GM23248 (cell line): ENCODE results near the gene PPM1H. TPM values are rescaled to one million over a fixed set of nuclear protein-coding genes. Genes with fewer than 3 reads are reported as not detected.

Experiments used
- DNase-seq: peaks from one replicate; pipeline ENCODE4 v3.0.0-alpha.2; 2015
- H2AFZ ChIP-seq: fragments of 200-600 bp; sonication (generic); 2 replicates; pipeline ENCODE4 v1.6.1; 2016; ENCODE audit warnings: antibody characterized with exemption
- H3F3A ChIP-seq: fragments of 200-600 bp; sonication (generic); 2 replicates; pipeline ENCODE4 v1.6.1; 2016; ENCODE audit warnings: mild to moderate bottlenecking, antibody characterized with exemption, mixed run types; ENCODE audit not compliant: insufficient read depth
- H3K27ac ChIP-seq: fragments of 200-600 bp; sonication (generic); 2 replicates; pipeline ENCODE4 v1.5.1; 2016; ENCODE audit warnings: mild to moderate bottlenecking
- H3K27me3 ChIP-seq: fragments of 200-600 bp; sonication (generic); replicated peaks from 2 replicates; pipeline ENCODE4 v1.6.1; 2016; ENCODE audit warnings: mild to moderate bottlenecking; ENCODE audit not compliant: insufficient read depth
- H3K36me3 ChIP-seq: fragments of 200-600 bp; sonication (generic); 2 replicates; pipeline ENCODE4 v1.6.1; 2016; ENCODE audit warnings: low read depth, mild to moderate bottlenecking
- H3K4me1 ChIP-seq: fragments of 200-600 bp; sonication (generic); 2 replicates; pipeline ENCODE4 v1.6.1; 2016; ENCODE audit warnings: mild to moderate bottlenecking; ENCODE audit not compliant: insufficient read depth
- H3K4me2 ChIP-seq: fragments of 200-600 bp; sonication (generic); one replicate; pipeline ENCODE4 v1.6.1; 2016; ENCODE audit warnings: mild to moderate bottlenecking; ENCODE audit not compliant: unreplicated experiment
- H3K4me3 ChIP-seq: fragments of 200-600 bp; sonication (generic); 2 replicates; pipeline ENCODE4 v1.5.1; 2016; ENCODE audit warnings: mild to moderate bottlenecking
- H3K79me2 ChIP-seq: fragments of 200-600 bp; sonication (generic); 2 replicates; pipeline ENCODE4 v1.6.1; 2016; ENCODE audit warnings: mild to moderate bottlenecking; ENCODE audit not compliant: insufficient read depth
- H3K9ac ChIP-seq: fragments of 200-600 bp; sonication (generic); 2 replicates; pipeline ENCODE4 v1.6.1; 2016; ENCODE audit warnings: mild to moderate bottlenecking
- H3K9me2 ChIP-seq: fragments of 200-600 bp; sonication (generic); 2 replicates; pipeline ENCODE4 v1.6.1; 2016; ENCODE audit warnings: mixed run types, mild to moderate bottlenecking, moderate library complexity; ENCODE audit not compliant: insufficient read depth
- H3K9me3 ChIP-seq: fragments of 200-600 bp; sonication (generic); one replicate; pipeline ENCODE4 v1.6.1; 2017; ENCODE audit warnings: low read depth
- H4K20me1 ChIP-seq: fragments of 200-600 bp; sonication (generic); 2 replicates; pipeline ENCODE4 v1.6.0; 2016; ENCODE audit not compliant: insufficient read depth
- EZH2 ChIP-seq: fragments of 200-600 bp; sonication (generic); IDR thresholded peaks from 2 replicates; pipeline ENCODE4 v1.6.1; 2018; ENCODE audit warnings: antibody characterized with exemption, mild to moderate bottlenecking; ENCODE audit not compliant: insufficient read depth, poor library complexity, severe bottlenecking
- EZH2phosphoT487 ChIP-seq: fragments of 200-600 bp; sonication (generic); IDR thresholded peaks from 2 replicates; pipeline ENCODE4 v1.6.1; 2018; ENCODE audit warnings: antibody characterized with exemption, moderate library complexity, mild to moderate bottlenecking, low read depth; ENCODE audit not compliant: insufficient read depth
- WGBS, 2 experiments: methylation state at CpG; one replicate each; pipeline ENCODE4 v1.1.6; 2015 to 2017; ENCODE audit warnings: low lambda C conversion rate in 2 of 2, low coverage in 1 of 2; ENCODE audit errors: missing lambda C conversion rate in 2 of 2; 5-methylcytosine and 5-hydroxymethylcytosine counted together
- in situ Hi-C: fragments of 300-500 bp; cut with MboI; formaldehyde crosslinking; loops from 2 replicates; pipeline ENCODE4 v1.15.0; 2020
- polyA plus RNA-seq: library from polyadenylated mRNA; unstranded; fragments of >200 nt; fragmentation: Nextera tagmentation; extraction: Ambion mirVana; gene quantifications from 2 replicates; pipeline ENCODE4 v1.2.1, GENCODE V29; 2016
- total RNA-seq: library from RNA; depleted of rRNA; stranded (reverse); fragments of >200 nt; shearing (Covaris generic); gene quantifications from 2 replicates; pipeline ENCODE4 v1.2.3, GENCODE V29; 2014

PPM1H gene
- total and polyA plus RNA-seq, 2 experiments from 2014 or later, result 0.13 to 1.2 TPM

GRCh38 chr12:62908674-62909073, 26.3 kb downstream of the PPM1H start:
- no peak for TF ChIP-seq EZH2phosphoT487
- TF ChIP-seq EZH2, result no peak
- no peak overlapping the region for H3K9ac ChIP-seq
- H3K27ac ChIP-seq, result no peak overlapping the region
- no peaks in the 10 kb centered on the region for H3K9me2 ChIP-seq
- H3K4me1 ChIP-seq, result no peaks in the 10 kb centered on the region
- H3F3A ChIP-seq, result no peaks in the 10 kb centered on the region
- no peak overlapping the region for H2AFZ ChIP-seq
- no peak overlapping the region for H3K4me3 ChIP-seq
- H4K20me1 ChIP-seq, result no peaks in the 10 kb centered on the region
- in situ Hi-C loops, result no loop called here
- no peak for DNase-seq
- H3K79me2 ChIP-seq, result no peaks in the 10 kb centered on the region
- H3K36me3 ChIP-seq, result no peaks in the 10 kb centered on the region
- H3K9me3 ChIP-seq, result no peaks in the 10 kb centered on the region
- H3K4me2 ChIP-seq, result no peak overlapping the region
- peaks cover 10% of the 10 kb centered on the region; the same call in 1 of the 2 replicates for H3K27me3 ChIP-seq
- WGBS, 2 experiments, result 21 to 26% methylated on average over 2 of the region's 2 CpGs

DNA sequence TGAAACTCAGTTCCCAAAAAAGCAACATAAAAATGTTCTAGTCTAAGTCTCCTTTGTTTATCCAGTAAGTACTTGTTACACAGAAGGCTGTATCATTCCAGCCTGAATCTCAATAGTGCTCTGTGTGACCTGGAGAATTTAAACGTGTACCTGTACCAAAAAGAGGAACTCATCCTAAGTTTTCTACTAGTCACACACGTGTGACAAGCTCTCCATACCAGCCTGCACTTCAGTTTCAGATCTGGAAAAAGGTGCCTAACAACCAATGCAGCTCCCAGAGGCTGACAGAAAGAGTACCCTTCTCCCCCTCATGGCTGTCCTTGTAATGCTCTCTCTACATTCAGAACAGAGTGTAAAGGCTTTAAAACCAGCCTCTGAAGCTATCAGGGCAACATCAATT, 27.4 kb downstream of the PPM1H start:
- in situ Hi-C loops, result no loop called here

DNA sequence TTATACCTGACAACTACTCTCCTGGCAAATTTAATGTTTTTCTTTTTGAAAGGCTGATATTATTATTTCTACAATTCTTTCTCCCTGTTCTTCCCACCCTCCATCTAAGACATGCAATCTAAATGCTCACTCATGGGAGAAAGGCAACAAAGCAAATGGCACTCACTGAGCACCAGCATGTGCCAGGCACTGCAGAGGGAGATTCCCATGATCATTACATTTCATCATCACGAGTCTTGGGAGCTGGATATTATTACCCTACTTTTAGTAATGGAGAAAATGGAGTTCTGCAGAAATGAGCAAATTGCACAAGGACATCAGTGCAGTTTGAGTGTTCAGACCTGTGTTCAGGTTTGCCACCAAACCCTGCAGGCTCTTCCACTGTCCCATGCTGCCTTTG, 27.9 kb downstream of the PPM1H start:
- H3K4me3 ChIP-seq, result no peak overlapping the region
- H3K9me3 ChIP-seq, result no peaks in the 10 kb centered on the region
- H3F3A ChIP-seq, result no peaks in the 10 kb centered on the region
- no peak overlapping the region for H3K27ac ChIP-seq
- in situ Hi-C loops, result no loop called here
- no peaks in the 10 kb centered on the region for H4K20me1 ChIP-seq
- H3K9ac ChIP-seq, result no peak overlapping the region
- H3K27me3 ChIP-seq, result peaks cover 10% of the 10 kb centered on the region; the same call in 1 of the 2 replicates
- H3K4me1 ChIP-seq, result no peaks in the 10 kb centered on the region
- no peaks in the 10 kb centered on the region for H3K36me3 ChIP-seq
- H3K79me2 ChIP-seq, result no peaks in the 10 kb centered on the region
- no peak overlapping the region for H3K4me2 ChIP-seq
- 13 to 15% methylated on average over 1 of the region's 1 CpG for WGBS, 2 experiments
- H3K9me2 ChIP-seq, result no peaks in the 10 kb centered on the region
- no peak for TF ChIP-seq EZH2
- no peak for DNase-seq
- no peak overlapping the region for H2AFZ ChIP-seq

More for the DNA sequence above, 27.4 kb downstream of the PPM1H start:
- Histone ChIP-seq H3K9ac (no peak overlapping the region), H3K36me3 (no peaks in the 10 kb centered on the region), H3K27ac (no peak overlapping the region), H3K4me1 (no peaks in the 10 kb centered on the region), H4K20me1 (no peaks in the 10 kb centered on the region), H3K4me2 (no peak overlapping the region), H3K4me3 (no peak overlapping the region), H3F3A (no peaks in the 10 kb centered on the region), H3K9me2 (no peaks in the 10 kb centered on the region), H3K27me3 (peaks cover 10% of the 10 kb centered on the region; the same call in 1 of the 2 replicates), H3K9me3 (no peaks in the 10 kb centered on the region), H3K79me2 (no peaks in the 10 kb centered on the region), H2AFZ (no peak overlapping the region)
- DNase-seq, result no peak
- TF ChIP-seq EZH2 (no peak), EZH2phosphoT487 (no peak)
- 11 to 21% methylated on average over 2 of the region's 2 CpGs for WGBS, 2 experiments

DNA sequence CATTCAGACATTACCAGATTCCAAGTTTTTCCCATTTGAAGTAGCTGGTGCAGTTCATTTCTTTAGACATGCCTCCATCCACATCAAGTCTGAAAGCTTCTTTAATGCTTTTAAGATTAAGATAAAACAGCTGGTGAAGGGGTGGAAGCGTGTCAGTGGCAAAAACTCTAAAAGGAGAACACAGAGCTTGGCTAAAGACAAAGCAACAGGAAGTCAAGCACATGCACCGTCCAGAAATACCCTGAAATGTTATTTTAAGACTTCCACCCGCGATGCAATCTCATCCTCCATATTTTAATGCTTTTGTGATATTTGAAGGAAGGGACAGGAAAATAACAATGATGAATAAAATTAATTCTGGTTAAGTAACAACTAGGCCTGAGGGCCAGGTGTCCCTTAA, 31.8 kb downstream of the PPM1H start:
- Histone ChIP-seq H3K4me2 (no peak overlapping the region), H4K20me1 (no peaks in the 10 kb centered on the region), H3K79me2 (no peaks in the 10 kb centered on the region), H3K4me1 (no peaks in the 10 kb centered on the region), H3K27ac (no peak overlapping the region), H3K4me3 (no peak overlapping the region), H3K9me3 (no peaks in the 10 kb centered on the region), H3K9ac (no peak overlapping the region), H3F3A (no peaks in the 10 kb centered on the region), H3K9me2 (no peaks in the 10 kb centered on the region), H2AFZ (no peak overlapping the region), H3K27me3 (no peaks in the 10 kb centered on the region; the same call in 1 of the 2 replicates), H3K36me3 (no peaks in the 10 kb centered on the region)
- in situ Hi-C loops, result no loop called here
- 35 to 37% methylated on average over 4 of the region's 4 CpGs for WGBS, 2 experiments
- DNase-seq, result no peak
- TF ChIP-seq EZH2phosphoT487 (no peak), EZH2 (no peak)

DNA sequence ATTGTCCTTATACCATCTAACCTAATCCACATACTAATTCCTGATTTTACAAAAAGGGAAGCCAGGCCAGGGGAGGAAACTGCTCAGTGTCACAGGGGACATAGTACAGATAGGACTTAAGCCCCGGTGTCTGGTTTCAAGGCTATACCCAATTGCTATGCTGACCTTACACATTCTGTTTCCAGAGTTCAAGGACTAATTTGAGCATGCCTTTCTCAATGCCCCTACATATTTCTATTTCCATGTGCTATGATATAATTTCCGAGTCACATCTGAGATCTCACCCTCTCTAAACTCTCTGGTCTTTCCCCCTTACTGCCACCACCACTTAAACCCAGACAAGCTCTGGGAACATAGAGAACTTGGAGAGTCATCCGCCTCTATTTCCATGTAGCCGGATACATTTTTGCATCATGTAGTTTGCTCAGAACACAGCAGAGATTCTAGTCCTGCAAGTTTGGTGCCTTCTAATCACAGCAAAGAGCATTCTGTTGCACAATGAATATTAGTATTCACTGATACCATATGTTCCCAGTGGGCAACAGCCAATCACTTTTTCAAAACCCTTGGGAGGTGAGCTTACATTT, 34.2 kb downstream of the PPM1H start:
- Histone ChIP-seq H3K4me3 (no peak overlapping the region), H4K20me1 (no peaks in the 10 kb centered on the region), H3F3A (no peaks in the 10 kb centered on the region), H2AFZ (no peak overlapping the region), H3K4me2 (no peak overlapping the region), H3K36me3 (no peaks in the 10 kb centered on the region), H3K9ac (no peak overlapping the region), H3K27ac (no peak overlapping the region), H3K79me2 (no peaks in the 10 kb centered on the region), H3K9me3 (no peaks in the 10 kb centered on the region), H3K27me3 (no peaks in the 10 kb centered on the region), H3K9me2 (no peaks in the 10 kb centered on the region), H3K4me1 (no peaks in the 10 kb centered on the region)
- in situ Hi-C loops, result no loop called here
- TF ChIP-seq EZH2phosphoT487, result no peak
- no peak for TF ChIP-seq EZH2
- WGBS, 2 experiments, result 63% methylated on average over 4 of the region's 4 CpGs
- DNase-seq, result no peak
